HCT116 (cell line): ENCODE results near the gene ODF4. TPM values are rescaled to one million over a fixed set of nuclear protein-coding genes. Genes with fewer than 3 reads are reported as not detected.

Experiments used
- ATAC-seq: fragments of 200-7000 bp; cut with Tn5 transposase; 2 replicates; pipeline ENCODE4 v1.9.1; 2020; ENCODE audit warnings: mild to moderate bottlenecking, moderate library complexity
- BruUV-seq: library from RNA; stranded (reverse); fragments of 400-500 nt; replicated peaks from 2 replicates; lab custom pipeline; 2021; lab: Mats Ljungman, UMichigan
- CTCF ChIA-PET: fragments of 300-600 bp; sonication (Branson Sonifier 250); formaldehyde crosslinking; loops from one replicate; lab custom pipeline; 2021; ENCODE audit warnings: antibody characterized with exemption; lab: Charles Lee
- POLR2A ChIA-PET: fragments of 300-600, 350-600 bp; sonication (Branson Sonifier 250); formaldehyde crosslinking; loops from one replicate; lab custom pipeline; 2021; ENCODE audit warnings: antibody characterized with exemption; lab: Charles Lee
- RAD21 ChIA-PET, 2 experiments: fragments of 300-600 bp; sonication (Branson Sonifier 250); formaldehyde crosslinking; loops; one replicate each; lab custom pipeline; 2023; ENCODE audit warnings: low total read pairs in 2 of 2; ENCODE audit not compliant: uncharacterized antibody in 2 of 2, unreplicated experiment in 2 of 2, low non-redundant PET in 1 of 2; lab: Charles Lee
- DNase-seq: peaks from one replicate; pipeline ENCODE4 v3.0.0-alpha.2; 2010; ENCODE audit warnings: low read depth, low spot score
- H2AFZ ChIP-seq: fragments of 200-600 bp; shearing (Covaris generic), sonication (generic); 2 replicates; pipeline ENCODE4 v1.6.1; 2017; ENCODE audit warnings: low read depth, mixed run types, mixed read lengths, antibody characterized with exemption, low read length; ENCODE audit not compliant: poor library complexity, severe bottlenecking
- H3K27ac ChIP-seq: 2 replicates; pipeline ENCODE4 v1.5.1; 2012; ENCODE audit warnings: low read depth, low read length
- H3K27me3 ChIP-seq: fragments of 200-600 bp; sonication (generic); 2 replicates; pipeline ENCODE4 v1.6.1; 2016; ENCODE audit warnings: mixed run types, low read length, mixed read lengths; ENCODE audit not compliant: insufficient read depth
- H3K36me3 ChIP-seq, 2 experiments: fragments of 200-500 bp in 1 of 2; fragments of 200-600 bp in 1 of 2; sonication (Bioruptor generic) in 1 of 2; sonication (generic) in 1 of 2; 2 replicates each; pipeline versions ENCODE4 v1.5.1 to v1.6.1; 2014 to 2016; ENCODE audit warnings: low read length in 2 of 2, inconsistent platforms in 1 of 2, mixed read lengths in 1 of 2, mixed run types in 1 of 2; ENCODE audit not compliant: insufficient read depth in 2 of 2, control insufficient read depth in 1 of 2
- H3K4me1 ChIP-seq, 2 experiments: fragments of 200-600 bp in 1 of 2; sonication (generic) in 1 of 2; 2 replicates each; pipeline versions ENCODE4 v1.5.1 to v1.6.1; 2012 to 2017; ENCODE audit warnings: low read length in 2 of 2, inconsistent platforms in 1 of 2, mild to moderate bottlenecking in 1 of 2, mixed read lengths in 1 of 2, mixed run types in 1 of 2, moderate library complexity in 1 of 2; ENCODE audit not compliant: insufficient read depth in 2 of 2, control insufficient read depth in 1 of 2
- H3K4me2 ChIP-seq: fragments of 200-600 bp; sonication (generic); 2 replicates; pipeline ENCODE4 v1.6.1; 2017; ENCODE audit warnings: mixed run types, low read length, mixed read lengths
- H3K4me3 ChIP-seq, 2 experiments: fragments of 200-600 bp in 1 of 2; sonication (generic) in 1 of 2; replicated peaks in 1 of 2; 2 replicates each; pipeline ENCODE4 v1.5.1; 2011 to 2016; ENCODE audit warnings: low read length in 2 of 2, control low read depth in 1 of 2, low read depth in 1 of 2, mild to moderate bottlenecking in 1 of 2, mixed read lengths in 1 of 2, mixed run types in 1 of 2
- H3K79me2 ChIP-seq: fragments of 200-600 bp; sonication (generic); 2 replicates; pipeline ENCODE4 v1.6.1; 2017; ENCODE audit warnings: mild to moderate bottlenecking, mixed run types, low read length, moderate library complexity, mixed read lengths; ENCODE audit not compliant: insufficient read depth
- H3K9ac ChIP-seq: fragments of 200-600 bp; sonication (generic); 2 replicates; pipeline ENCODE4 v1.6.1; 2016; ENCODE audit warnings: low read length, mixed read lengths
- H3K9me2 ChIP-seq: fragments of 200-600 bp; sonication (generic), shearing (Covaris generic); 2 replicates; pipeline ENCODE4 v1.6.1; 2017; ENCODE audit warnings: mixed run types, mild to moderate bottlenecking, moderate library complexity; ENCODE audit not compliant: insufficient read depth
- H3K9me3 ChIP-seq, 2 experiments: fragments of 200-500 bp in 1 of 2; fragments of 200-600 bp in 1 of 2; sonication (Bioruptor generic) in 1 of 2; sonication (generic) in 1 of 2; 2 replicates each; pipeline ENCODE4 v1.6.1; 2014 to 2017; ENCODE audit warnings: low read length in 2 of 2, mixed read lengths in 2 of 2, inconsistent platforms in 1 of 2, low read depth in 1 of 2, mild to moderate bottlenecking in 1 of 2, mixed run types in 1 of 2, moderate library complexity in 1 of 2; ENCODE audit not compliant: control insufficient read depth in 1 of 2, insufficient read depth in 1 of 2
- H4K20me1 ChIP-seq: fragments of 200-600 bp; sonication (generic), shearing (Covaris generic); 2 replicates; pipeline ENCODE4 v1.6.1; 2017; ENCODE audit warnings: mixed run types, mild to moderate bottlenecking, moderate library complexity; ENCODE audit not compliant: insufficient read depth
- ATF3 ChIP-seq: IDR thresholded peaks from 2 replicates; pipeline ENCODE4 v1.6.1; 2012
- CEBPB ChIP-seq: IDR thresholded peaks from 2 replicates; pipeline ENCODE4 v1.6.1; 2012; ENCODE audit warnings: low read depth
- ELF1 ChIP-seq: IDR thresholded peaks from 2 replicates; pipeline ENCODE4 v1.6.1; 2012; ENCODE audit warnings: low read depth, borderline replicate concordance
- JUND ChIP-seq: IDR thresholded peaks from 2 replicates; pipeline ENCODE4 v1.6.1; 2012
- POLR2A ChIP-seq: IDR thresholded peaks from 2 replicates; pipeline ENCODE4 v1.7.0; 2011; ENCODE audit warnings: borderline replicate concordance; ENCODE audit not compliant: insufficient read depth, insufficient read length; ENCODE audit errors: extremely low read depth
- RAD21 ChIP-seq: IDR thresholded peaks from 2 replicates; pipeline ENCODE4 v1.6.1; 2012; ENCODE audit warnings: low read depth, mild to moderate bottlenecking
- SIN3A ChIP-seq: IDR thresholded peaks from 2 replicates; pipeline ENCODE4 v1.6.1; 2012; ENCODE audit warnings: low read depth
- TCF7L2 ChIP-seq: IDR thresholded peaks from 2 replicates; pipeline ENCODE4 v1.7.0; 2011; ENCODE audit warnings: borderline replicate concordance, inconsistent platforms; ENCODE audit not compliant: insufficient read depth, insufficient read length; ENCODE audit errors: extremely low read depth
- intact Hi-C: fragments of 100-400 bp; cut with micrococcal nuclease; formaldehyde crosslinking; loops from 2 replicates; pipeline ENCODE4 v1.10.0; 2022
- total RNA-seq: library from RNA; stranded (reverse); gene quantifications from one replicate; pipeline ENCODE4 v1.2.1, GENCODE V29; 2021; ENCODE audit not compliant: unreplicated experiment

ODF4 gene
- total RNA-seq, 1 experiment from 2014 or later, result not detected

DNA sequence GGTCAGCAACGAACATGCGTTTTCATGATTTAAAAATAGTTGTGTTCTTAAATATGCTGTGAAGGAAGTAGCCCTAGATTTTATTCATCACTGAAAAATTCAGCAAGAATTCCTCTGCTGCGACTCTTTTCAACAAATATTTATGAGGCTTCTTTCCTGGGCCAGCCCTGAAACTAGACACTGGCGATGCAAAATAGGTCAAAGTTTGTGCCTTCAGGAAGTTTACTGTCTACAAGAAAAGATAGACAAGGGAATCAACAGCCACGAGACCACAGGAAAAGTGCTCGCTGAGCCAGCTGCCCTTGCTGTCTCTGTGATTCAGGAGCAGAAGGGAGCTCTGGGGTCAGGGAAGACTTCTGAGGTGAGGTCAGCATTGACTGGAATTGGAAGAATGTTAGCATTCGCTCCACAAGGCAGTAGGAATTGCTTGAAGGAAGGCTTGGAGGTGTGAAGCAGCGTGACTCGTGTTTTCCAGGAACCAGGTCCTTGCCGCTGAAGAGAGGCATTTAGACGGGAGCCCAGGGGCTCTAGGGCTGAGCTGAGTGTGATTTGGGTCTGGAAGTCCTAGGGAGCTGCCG is 45.2 kb downstream of the ODF4 start (continued):
- no peak for TF ChIP-seq SIN3A

DNA sequence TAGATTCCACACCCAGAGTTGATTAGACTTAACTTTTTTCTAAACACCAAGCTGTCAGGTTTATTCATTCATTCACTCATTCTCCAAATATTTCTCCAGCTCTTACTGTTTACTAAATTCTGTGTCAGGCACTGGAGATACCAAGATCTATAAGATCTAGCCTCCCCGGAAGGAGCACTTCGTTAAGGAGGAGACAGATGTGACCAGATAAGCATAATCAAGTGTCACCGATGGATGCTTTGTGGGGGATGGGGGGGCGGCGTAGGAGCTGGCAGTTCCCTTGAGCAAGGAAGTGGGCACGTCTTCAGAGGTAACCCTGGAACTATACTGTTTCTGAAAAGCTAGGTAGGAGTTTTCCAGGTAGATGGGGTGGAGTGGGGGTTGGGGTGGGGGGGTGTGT is 47.2 kb downstream of the ODF4 start:
- H3K27me3 ChIP-seq, result no peaks in the 10 kb centered on the region
- RAD21 ChIA-PET, result no interaction called here
- intact Hi-C loops, result loop anchor here (10.0 kb wide), 2 partner anchors 262 to 508 kb away; partner anchors contain the start of gene HES7
- no peak for TF ChIP-seq TCF7L2
- no peak for TF ChIP-seq RAD21
- no peak for TF ChIP-seq ELF1
- no peak for TF ChIP-seq CEBPB
- TF ChIP-seq POLR2A, result no peak
- no peak for TF ChIP-seq JUND
- TF ChIP-seq ATF3, result no peak
- TF ChIP-seq, all 23 proteins: peak for 0
- Histone ChIP-seq H4K20me1 (no peaks in the 10 kb centered on the region), H3K4me1 (peaks cover 10 to 26% of the 10 kb centered on the region in 2 experiments), H3K36me3 (peaks cover 4 to 7% of the 10 kb centered on the region in 2 experiments; a peak in 2 of 4 replicates), H3K4me3 (no peak overlapping the region), H3K27ac (no peak overlapping the region), H3K9ac (no peak overlapping the region), H2AFZ (no peak overlapping the region), H3K9me3 (no peaks in the 10 kb centered on the region), H3K9me2 (no peaks in the 10 kb centered on the region), H3K4me2 (no peak overlapping the region), H3K79me2 (peaks cover 18% of the 10 kb centered on the region)
- CTCF ChIA-PET, result interaction anchor here (0.9 kb wide), 1 partner anchor 359 kb away, joined by 4 read pairs; no protein-coding TSS in a partner anchor
- DNase-seq (no peak), ATAC-seq (no peak)
- POLR2A ChIA-PET, result interaction anchor here (0.5 kb wide), 1 partner anchor 251 kb away, joined by 4 read pairs; no protein-coding TSS in a partner anchor
- no TSS peak for BruUV-seq
